Activated CD4-positive, alpha-beta T cell treated with anti-CD3 and anti-CD28 coated beads, Interleukin-2, amount 50 U/mL, for 1 hour (primary cell): Measurements from ENCODE around the gene ZNF487.
"Not testable (repeated sequence)": the region's sequence is repeated elsewhere in the genome, so short reads cannot be mapped to it uniquely, and the experiment has no call there.

Experiments used
- DNase-seq: peaks from one replicate; pipeline ENCODE4 v3.0.0-alpha.2; 2020

ZNF487 gene

GRCh38 chr10:43444323-43444722, 7.4 kb downstream of the ZNF487 start:
- DNase-seq: no peak

- DNase-seq: no peak
These were observed 8.1 kb downstream of the ZNF487 start for GRCh38 chr10:43444897-43445466.

- not testable (repeated sequence) for DNase-seq
These were observed 9.5 kb downstream of the ZNF487 start for GRCh38 chr10:43446219-43447017.

GRCh38 chr10:43448742-43449141, 11.8 kb downstream of the ZNF487 start:
- DNase-seq: no peak

DNA sequence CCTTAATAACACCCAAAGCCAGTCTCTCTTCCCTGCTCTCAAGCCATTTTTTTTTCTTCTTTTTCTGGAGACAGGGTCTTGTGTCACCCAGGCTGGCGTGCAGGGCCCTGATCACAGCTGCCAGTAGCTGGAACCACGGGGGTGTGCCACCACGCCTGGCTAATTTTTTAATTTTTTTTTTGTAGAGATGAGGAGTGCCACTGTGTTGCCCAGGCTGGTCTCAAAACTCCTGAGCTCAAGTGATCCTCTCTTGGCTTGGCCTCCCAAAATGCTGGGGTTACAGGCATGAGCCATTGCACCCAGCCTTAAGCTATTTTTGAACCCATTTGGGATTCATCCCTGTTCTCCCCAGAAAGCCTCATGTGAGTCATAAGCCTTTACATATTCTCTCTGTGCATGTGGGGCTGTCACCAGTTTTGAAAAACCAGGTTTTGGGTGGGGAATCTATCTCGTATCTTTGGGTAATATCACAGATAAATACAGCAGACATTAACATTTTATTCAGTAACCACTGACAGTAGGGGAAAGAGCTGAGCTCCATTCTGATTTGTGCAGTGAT, 15.5 kb downstream of the ZNF487 start:
- no peak for DNase-seq

DNA sequence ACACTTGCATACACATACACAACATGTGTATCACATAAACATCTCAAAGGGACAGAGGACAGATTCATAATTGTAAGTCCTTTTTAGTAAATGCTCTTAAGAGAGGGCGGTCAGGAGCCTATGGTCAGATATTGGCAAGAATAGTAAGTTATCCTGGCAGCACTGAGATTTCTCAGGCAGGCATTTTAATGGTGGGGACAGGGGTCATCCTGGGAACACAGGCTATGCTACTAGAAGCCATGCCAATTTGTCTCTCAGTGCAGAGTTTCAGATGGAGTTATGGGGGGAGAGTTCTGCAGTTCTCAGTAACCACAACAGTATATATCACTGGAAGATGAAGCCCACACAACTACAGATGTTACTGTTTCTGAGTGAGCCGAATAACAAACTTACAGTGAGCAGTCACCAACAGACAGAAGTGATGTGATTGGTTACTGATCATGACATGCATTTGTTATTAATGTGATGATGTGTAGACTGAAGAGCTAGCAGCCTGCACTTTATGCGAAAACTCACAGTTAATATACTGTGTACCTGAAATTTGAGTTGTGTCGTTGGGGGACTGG, 16.4 kb downstream of the ZNF487 start:
- DNase-seq: no peak

- DNase-seq: not testable (repeated sequence)
These were observed 17.1 kb downstream of the ZNF487 start for GRCh38 chr10:43454025-43454424.

DNA sequence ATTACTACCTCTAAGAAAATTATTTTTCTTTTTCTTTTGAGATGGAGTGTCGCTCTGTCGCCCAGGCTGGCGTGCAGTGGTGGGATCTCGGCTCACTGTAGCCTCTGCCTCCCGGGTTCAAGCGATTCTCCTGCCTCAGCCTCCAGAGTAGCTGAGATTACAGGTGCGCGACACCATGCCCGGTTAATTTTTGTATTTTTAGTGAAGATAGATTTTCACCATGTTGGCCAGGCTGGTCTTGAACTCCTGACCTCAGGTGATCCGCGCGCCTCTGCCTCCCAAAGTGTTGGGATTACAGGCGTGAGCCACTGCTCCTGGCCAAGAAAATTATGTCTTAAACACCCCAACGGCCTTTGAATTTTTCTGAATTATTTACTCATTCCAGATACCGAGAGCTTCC, 19.6 kb downstream of the ZNF487 start:
- not testable (repeated sequence) for DNase-seq

DNA sequence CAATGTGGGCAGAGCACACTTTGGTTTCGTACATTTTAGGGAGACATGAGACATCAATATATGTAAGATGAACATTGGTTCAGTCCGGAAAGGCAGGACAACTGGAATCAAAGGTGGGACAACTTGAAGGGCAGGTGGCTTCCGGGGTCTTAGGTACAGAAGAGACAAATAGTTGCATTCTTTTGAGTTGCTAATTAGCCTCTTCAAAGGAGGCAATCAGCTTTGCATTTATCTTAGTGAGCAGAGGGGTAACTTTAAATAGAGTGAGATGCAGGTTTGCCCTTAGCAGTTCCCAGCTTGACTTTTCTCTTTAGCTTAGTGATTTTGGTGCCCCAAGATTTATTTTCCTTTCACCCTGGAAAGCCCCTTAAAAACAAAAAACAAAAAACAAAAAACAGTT, 21.3 kb downstream of the ZNF487 start:
- no peak for DNase-seq

GRCh38 chr10:43461950-43462349, 25.0 kb downstream of the ZNF487 start:
- DNase-seq: no peak

- DNase-seq: not testable (repeated sequence)
These were observed 28.3 kb downstream of the ZNF487 start for GRCh38 chr10:43465086-43465735.

- DNase-seq: not testable (repeated sequence)
These were observed 28.8 kb downstream of the ZNF487 start for GRCh38 chr10:43465736-43466120.

- no peak for DNase-seq
These were observed 34.2 kb downstream of the ZNF487 start for GRCh38 chr10:43471146-43471545.

- DNase-seq: no peak
These were observed 35.2 kb downstream of the ZNF487 start for GRCh38 chr10:43471935-43472720.

- no peak for DNase-seq
These were observed 42.4 kb downstream of the ZNF487 start for GRCh38 chr10:43479275-43479674.

- no peak for DNase-seq
These were observed 45.6 kb downstream of the ZNF487 start for GRCh38 chr10:43482319-43483078.

GRCh38 chr10:43491855-43492254, 54.9 kb downstream of the ZNF487 start:
- no peak for DNase-seq

- DNase-seq: no peak
These were observed 66.0 kb downstream of the ZNF487 start for GRCh38 chr10:43502931-43503330.

DNA sequence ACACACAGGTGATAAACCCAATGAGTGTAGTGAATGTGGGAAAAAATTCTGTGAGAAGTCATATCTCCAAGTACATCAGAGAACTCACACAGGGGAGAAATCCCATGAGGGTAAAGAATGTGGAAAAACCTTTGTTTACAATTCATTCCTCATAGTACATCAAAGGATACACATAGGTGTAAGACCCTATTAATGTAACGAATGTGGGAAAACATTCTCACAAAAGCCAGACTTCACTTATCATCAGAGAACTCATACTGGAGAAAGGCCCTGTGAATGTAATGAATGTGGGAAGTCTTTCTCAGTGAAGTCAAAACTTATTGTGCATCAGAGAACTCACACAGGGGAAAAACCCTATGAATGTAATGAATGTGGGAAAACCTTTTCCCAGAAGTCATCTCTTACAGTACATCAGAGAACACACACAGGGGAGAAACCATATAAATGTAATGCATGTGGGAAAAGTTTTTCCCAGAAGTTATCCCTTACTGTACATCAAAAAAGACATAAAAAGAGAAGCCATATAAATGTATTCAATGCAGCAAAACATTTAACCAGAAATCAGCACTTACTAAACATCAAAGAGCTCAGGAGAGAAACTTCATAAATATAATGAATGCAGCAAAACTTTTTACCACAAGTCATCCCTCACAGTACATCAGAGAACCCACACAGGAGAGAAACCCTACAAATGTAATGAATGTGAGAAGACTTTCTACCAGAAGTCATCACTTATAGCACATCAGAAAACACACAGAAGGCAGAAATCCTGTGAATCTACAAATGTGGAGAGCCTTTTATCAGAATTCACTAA, 87.7 kb downstream of the ZNF487 start:
- DNase-seq: no peak
